Measurements from ENCODE around the gene CCDC24. TPM values are rescaled to one million over a fixed set of nuclear protein-coding genes. Genes with fewer than 3 reads are reported as not detected.
A peak's percentile ranks its signal among the peaks of the same experiment; 100 is the strongest.

Gene CCDC24
- total and polyA plus RNA-seq, 2 of the 13 experiments (the other 11 are each of a cell fraction or from before 2014, with no cell fraction given), result 1.4 to 2.9 TPM

DNA sequence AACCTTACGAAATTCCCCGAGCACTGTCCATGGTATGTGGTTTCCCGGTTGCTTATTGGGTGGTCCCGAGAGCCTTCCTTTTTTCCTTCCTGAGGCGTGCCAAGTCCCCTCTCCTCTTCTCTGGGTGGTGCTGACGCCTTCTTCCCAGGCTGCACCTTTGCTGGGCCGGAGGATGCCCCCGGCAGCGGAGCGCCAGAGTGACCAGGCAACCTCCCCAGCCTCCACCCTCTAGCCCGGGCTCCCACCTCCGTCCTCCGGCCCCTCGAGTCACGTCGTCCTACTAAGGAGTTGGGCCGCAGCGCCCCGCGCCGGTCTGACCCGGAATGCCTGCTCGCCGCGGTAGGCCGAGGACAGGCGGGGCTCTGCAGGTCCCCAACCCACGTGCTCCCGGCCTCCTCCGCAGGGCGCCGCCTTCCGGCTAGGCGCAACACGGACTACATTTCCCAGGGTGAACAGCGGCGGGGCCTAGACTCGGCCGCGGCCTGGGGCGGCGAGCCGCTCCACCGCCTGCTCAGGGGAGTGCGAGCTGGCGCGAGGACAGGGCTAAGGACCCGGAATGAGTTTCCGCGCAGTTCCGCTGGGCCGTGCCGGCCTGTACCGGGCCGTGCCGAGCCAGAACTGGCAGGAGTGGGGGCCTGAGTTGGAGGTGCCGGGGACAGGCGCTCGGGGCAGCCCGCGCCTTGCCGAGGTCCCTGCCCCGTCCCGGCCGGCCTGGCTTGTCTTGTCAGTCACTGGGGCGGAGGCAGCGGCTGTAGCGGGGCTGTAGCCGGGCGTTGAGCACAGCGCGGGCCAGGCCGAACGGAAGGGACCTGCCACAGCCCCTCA lies 45.0 kb upstream of the CCDC24 start, which contains the start of gene IPO13 (continued):
- TF ChIP-seq, protein P1, sequence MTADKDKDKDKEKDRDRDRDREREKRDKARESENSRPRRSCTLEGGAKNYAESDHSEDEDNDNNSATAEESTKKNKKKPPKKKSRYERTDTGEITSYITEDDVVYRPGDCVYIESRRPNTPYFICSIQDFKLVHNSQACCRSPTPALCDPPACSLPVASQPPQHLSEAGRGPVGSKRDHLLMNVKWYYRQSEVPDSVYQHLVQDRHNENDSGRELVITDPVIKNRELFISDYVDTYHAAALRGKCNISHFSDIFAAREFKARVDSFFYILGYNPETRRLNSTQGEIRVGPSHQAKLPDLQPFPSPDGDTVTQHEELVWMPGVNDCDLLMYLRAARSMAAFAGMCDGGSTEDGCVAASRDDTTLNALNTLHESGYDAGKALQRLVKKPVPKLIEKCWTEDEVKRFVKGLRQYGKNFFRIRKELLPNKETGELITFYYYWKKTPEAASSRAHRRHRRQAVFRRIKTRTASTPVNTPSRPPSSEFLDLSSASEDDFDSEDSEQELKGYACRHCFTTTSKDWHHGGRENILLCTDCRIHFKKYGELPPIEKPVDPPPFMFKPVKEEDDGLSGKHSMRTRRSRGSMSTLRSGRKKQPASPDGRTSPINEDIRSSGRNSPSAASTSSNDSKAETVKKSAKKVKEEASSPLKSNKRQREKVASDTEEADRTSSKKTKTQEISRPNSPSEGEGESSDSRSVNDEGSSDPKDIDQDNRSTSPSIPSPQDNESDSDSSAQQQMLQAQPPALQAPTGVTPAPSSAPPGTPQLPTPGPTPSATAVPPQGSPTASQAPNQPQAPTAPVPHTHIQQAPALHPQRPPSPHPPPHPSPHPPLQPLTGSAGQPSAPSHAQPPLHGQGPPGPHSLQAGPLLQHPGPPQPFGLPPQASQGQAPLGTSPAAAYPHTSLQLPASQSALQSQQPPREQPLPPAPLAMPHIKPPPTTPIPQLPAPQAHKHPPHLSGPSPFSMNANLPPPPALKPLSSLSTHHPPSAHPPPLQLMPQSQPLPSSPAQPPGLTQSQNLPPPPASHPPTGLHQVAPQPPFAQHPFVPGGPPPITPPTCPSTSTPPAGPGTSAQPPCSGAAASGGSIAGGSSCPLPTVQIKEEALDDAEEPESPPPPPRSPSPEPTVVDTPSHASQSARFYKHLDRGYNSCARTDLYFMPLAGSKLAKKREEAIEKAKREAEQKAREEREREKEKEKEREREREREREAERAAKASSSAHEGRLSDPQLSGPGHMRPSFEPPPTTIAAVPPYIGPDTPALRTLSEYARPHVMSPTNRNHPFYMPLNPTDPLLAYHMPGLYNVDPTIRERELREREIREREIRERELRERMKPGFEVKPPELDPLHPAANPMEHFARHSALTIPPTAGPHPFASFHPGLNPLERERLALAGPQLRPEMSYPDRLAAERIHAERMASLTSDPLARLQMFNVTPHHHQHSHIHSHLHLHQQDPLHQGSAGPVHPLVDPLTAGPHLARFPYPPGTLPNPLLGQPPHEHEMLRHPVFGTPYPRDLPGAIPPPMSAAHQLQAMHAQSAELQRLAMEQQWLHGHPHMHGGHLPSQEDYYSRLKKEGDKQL (CRISPR knock-in tag; IDR thresholded peaks at IDR 0.05; ENCODE audit: low read depth), result peak; percentile 48; the same call in 1 of the 2 replicates
- no peak for TF ChIP-seq IRX3 (CRISPR knock-in tag; IDR thresholded peaks at IDR 0.05; ENCODE audit: borderline replicate concordance, low read depth)
- TF ChIP-seq ZBTB42 (CRISPR knock-in tag; IDR thresholded peaks at IDR 0.05), result 0 out of 2 replicates have a peak, but pooled peaks have one; percentile 60
- TF ChIP-seq CREB1 (IDR thresholded peaks at IDR 0.05), result peak; percentile 66
- TF ChIP-seq CREB1 (CRISPR knock-in tag; IDR thresholded peaks at IDR 0.05), result peak; percentile 59; the same call in 1 of the 2 replicates
- TF ChIP-seq, protein P2, sequence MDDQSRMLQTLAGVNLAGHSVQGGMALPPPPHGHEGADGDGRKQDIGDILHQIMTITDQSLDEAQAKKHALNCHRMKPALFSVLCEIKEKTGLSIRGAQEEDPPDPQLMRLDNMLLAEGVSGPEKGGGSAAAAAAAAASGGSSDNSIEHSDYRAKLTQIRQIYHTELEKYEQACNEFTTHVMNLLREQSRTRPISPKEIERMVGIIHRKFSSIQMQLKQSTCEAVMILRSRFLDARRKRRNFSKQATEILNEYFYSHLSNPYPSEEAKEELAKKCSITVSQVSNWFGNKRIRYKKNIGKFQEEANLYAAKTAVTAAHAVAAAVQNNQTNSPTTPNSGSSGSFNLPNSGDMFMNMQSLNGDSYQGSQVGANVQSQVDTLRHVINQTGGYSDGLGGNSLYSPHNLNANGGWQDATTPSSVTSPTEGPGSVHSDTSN (CRISPR knock-in tag; IDR thresholded peaks at IDR 0.05; ENCODE audit: borderline replicate concordance), result 0 out of 2 replicates have a peak, but pooled peaks have one; percentile 49
- TF ChIP-seq ZNF30 (CRISPR knock-in tag; IDR thresholded peaks at IDR 0.05), result peak; percentile 22; the same call in 1 of the 2 replicates
- peak; percentile 25; the same call in 1 of the 2 replicates for TF ChIP-seq KAT7 (CRISPR knock-in tag; IDR thresholded peaks at IDR 0.05; ENCODE audit: borderline replicate concordance)
- no peak for TF ChIP-seq ELK4 (CRISPR knock-in tag; IDR thresholded peaks at IDR 0.05; ENCODE audit: borderline replicate concordance)
- TF ChIP-seq GATAD1 (CRISPR knock-in tag; IDR thresholded peaks at IDR 0.05), result peak; percentile 85
- TF ChIP-seq KLF15 (CRISPR knock-in tag; IDR thresholded peaks at IDR 0.05; ENCODE audit: borderline replicate concordance), result no peak
- peak; percentile 94 for TF ChIP-seq YEATS4 (CRISPR knock-in tag; IDR thresholded peaks at IDR 0.05; ENCODE audit: borderline replicate concordance)
- no peak; the same call in 1 of the 2 replicates for TF ChIP-seq CENPT (CRISPR knock-in tag; IDR thresholded peaks at IDR 0.05; ENCODE audit: low read depth)
- peak; percentile 93; the same call in 1 of the 2 replicates for TF ChIP-seq ZNF782 (CRISPR knock-in tag; IDR thresholded peaks at IDR 0.05; ENCODE audit: borderline replicate concordance)
- peak; percentile 90 for TF ChIP-seq FOXK1 (CRISPR knock-in tag; IDR thresholded peaks at IDR 0.05; ENCODE audit: borderline replicate concordance, low read depth)
- peak; percentile 67; the same call in 1 of the 2 replicates for TF ChIP-seq ZBTB3 (CRISPR knock-in tag; IDR thresholded peaks at IDR 0.05; ENCODE audit: borderline replicate concordance, low read depth)
- 0 out of 2 replicates have a peak, but pooled peaks have one; percentile 75 for TF ChIP-seq ZNF337 (CRISPR knock-in tag; IDR thresholded peaks at IDR 0.05; ENCODE audit: borderline replicate concordance, low read depth)
- TF ChIP-seq ZNF788 (CRISPR knock-in tag; IDR thresholded peaks at IDR 0.05; ENCODE audit: borderline replicate concordance), result peak; percentile 95
- TF ChIP-seq TBX3 (IDR thresholded peaks at IDR 0.05; ENCODE audit: borderline replicate concordance), result peak; percentile 70; the same call in 1 of the 2 replicates
- no peak for TF ChIP-seq RBM22 (optimal IDR thresholded peaks at IDR 0.05; ENCODE audit: low read length)

Data from HepG2 (cell line).